ENCODE results near the gene TWF1. TPM values are rescaled to one million over a fixed set of nuclear protein-coding genes. Genes with fewer than 3 reads are reported as not detected.

TWF1 gene
- total RNA-seq, 1 experiment from 2014 or later, result 107 TPM

GRCh38 chr12:43797561-43798217, 8.4 kb downstream of the TWF1 start:
- peaks cover 72% of the 10 kb centered on the region for H3K36me3 ChIP-seq (ENCODE audit: insufficient read depth, low read length, poor library complexity, severe bottlenecking)
- H3K4me3 ChIP-seq (ENCODE audit: low read depth, low read length, poor library complexity, severe bottlenecking), result no peak overlapping the region
- POLR2A ChIA-PET (ENCODE audit: low non-redundant PET), result no interaction called here
- BruUV-seq (replicated peaks), result no TSS peak
- H3K27me3 ChIP-seq (replicated peaks; ENCODE audit: insufficient read depth, low read depth, low read length, poor library complexity), result no peaks in the 10 kb centered on the region
- TF ChIP-seq CTCF (conservative IDR thresholded peaks at IDR 0.05; ENCODE audit: low read depth, low read length), result no peak
- TF ChIP-seq EZH2 (IDR thresholded peaks at IDR 0.05; ENCODE audit: borderline replicate concordance, low read depth, low read length, poor library complexity, severe bottlenecking), result no peak
- no peaks in the 10 kb centered on the region for H3K4me1 ChIP-seq (ENCODE audit: insufficient read depth, low read length, poor library complexity, severe bottlenecking)
- DNase-seq (ENCODE audit: low spot score), result no peak
- no peak overlapping the region for H3K27ac ChIP-seq (ENCODE audit: low read depth, low read length, poor library complexity, severe bottlenecking)
- intact Hi-C loops (cut with micrococcal nuclease; ENCODE audit: unreplicated experiment), result no loop called here
- CTCF ChIA-PET, result no interaction called here
- no peaks in the 10 kb centered on the region for H3K9me3 ChIP-seq (ENCODE audit: low read depth, low read length, poor library complexity, severe bottlenecking)

GRCh38 chr12:43795716-43796280, 10.3 kb downstream of the TWF1 start:
- intact Hi-C loops (cut with micrococcal nuclease; ENCODE audit: unreplicated experiment), result no loop called here
- no peaks in the 10 kb centered on the region for H3K9me3 ChIP-seq (ENCODE audit: low read depth, low read length, poor library complexity, severe bottlenecking)
- no peaks in the 10 kb centered on the region for H3K4me1 ChIP-seq (ENCODE audit: insufficient read depth, low read length, poor library complexity, severe bottlenecking)
- no peaks in the 10 kb centered on the region for H3K27me3 ChIP-seq (replicated peaks; ENCODE audit: insufficient read depth, low read depth, low read length, poor library complexity)
- CTCF ChIA-PET, result no interaction called here
- DNase-seq (ENCODE audit: low spot score), result no peak
- TF ChIP-seq EZH2 (IDR thresholded peaks at IDR 0.05; ENCODE audit: borderline replicate concordance, low read depth, low read length, poor library complexity, severe bottlenecking) (no peak), CTCF (conservative IDR thresholded peaks at IDR 0.05; ENCODE audit: low read depth, low read length) (no peak)
- POLR2A ChIA-PET (ENCODE audit: low non-redundant PET), result no interaction called here
- no peak overlapping the region for H3K27ac ChIP-seq (ENCODE audit: low read depth, low read length, poor library complexity, severe bottlenecking)
- peaks cover 59% of the 10 kb centered on the region for H3K36me3 ChIP-seq (ENCODE audit: insufficient read depth, low read length, poor library complexity, severe bottlenecking)
- H3K4me3 ChIP-seq (ENCODE audit: low read depth, low read length, poor library complexity, severe bottlenecking), result no peak overlapping the region
- no TSS peak for BruUV-seq (replicated peaks)

GRCh38 chr12:43789941-43790340, 16.2 kb downstream of the TWF1 start:
- peak; percentile 2 for DNase-seq (ENCODE audit: low spot score)
- ChIA-PET POLR2A (ENCODE audit: low non-redundant PET) (no interaction called here), CTCF (no interaction called here)
- no peaks in the 10 kb centered on the region for H3K27me3 ChIP-seq (replicated peaks; ENCODE audit: insufficient read depth, low read depth, low read length, poor library complexity)
- TF ChIP-seq EZH2 (IDR thresholded peaks at IDR 0.05; ENCODE audit: borderline replicate concordance, low read depth, low read length, poor library complexity, severe bottlenecking), result no peak
- TF ChIP-seq CTCF (conservative IDR thresholded peaks at IDR 0.05; ENCODE audit: low read depth, low read length), result no peak
- BruUV-seq (replicated peaks), result no TSS peak
- H3K4me3 ChIP-seq (ENCODE audit: low read depth, low read length, poor library complexity, severe bottlenecking), result no peak overlapping the region
- peaks cover under 1% of the 10 kb centered on the region for H3K36me3 ChIP-seq (ENCODE audit: insufficient read depth, low read length, poor library complexity, severe bottlenecking)
- H3K9me3 ChIP-seq (ENCODE audit: low read depth, low read length, poor library complexity, severe bottlenecking), result no peaks in the 10 kb centered on the region
- intact Hi-C loops (cut with micrococcal nuclease; ENCODE audit: unreplicated experiment), result no loop called here
- no peaks in the 10 kb centered on the region for H3K4me1 ChIP-seq (ENCODE audit: insufficient read depth, low read length, poor library complexity, severe bottlenecking)
- H3K27ac ChIP-seq (ENCODE audit: low read depth, low read length, poor library complexity, severe bottlenecking), result no peak overlapping the region
